Measurements from ENCODE around the gene SLPI. TPM values are rescaled to one million over a fixed set of nuclear protein-coding genes. Genes with fewer than 3 reads are reported as not detected.

SLPI gene
- total RNA-seq, 1 experiment from 2014 or later, result 5.4 TPM

- ATAC-seq, result no peak
- H3K4me3 ChIP-seq (replicated peaks in 1 of 2; ENCODE audit: low read depth in 1 of 2, low read length in 2 of 2), result no peak overlapping the region
- H3K9ac ChIP-seq (ENCODE audit: low read length), result no peak overlapping the region
- ChIA-PET POLR2A (no interaction called here), CTCF (interaction anchor here (1.2 to 5.4 kb wide), 6 partner anchors 9 to 177 kb away, joined by 4 to 30 read pairs (median 8); no protein-coding TSS in a partner anchor), RAD21 (ENCODE audit: low non-redundant PET in 1 of 2, low total read pairs in 2 of 2, uncharacterized antibody in 2 of 2, unreplicated experiment in 2 of 2) (no interaction called here)
- H3K27ac ChIP-seq (ENCODE audit: low read depth, low read length), result no peak overlapping the region
- TF ChIP-seq ATF3 (IDR thresholded peaks at IDR 0.05), result no peak
- no peak for TF ChIP-seq EZH2phosphoT487 (IDR thresholded peaks at IDR 0.05; ENCODE audit: borderline replicate concordance)
- no peak for TF ChIP-seq YY1 (IDR thresholded peaks at IDR 0.05; ENCODE audit: extremely low read depth, insufficient replicate concordance, low read depth, low read length)
- no peak for TF ChIP-seq CTCF (IDR thresholded peaks at IDR 0.05 in 2 of 3, conservative IDR thresholded peaks at IDR 0.05 in 1 of 3; ENCODE audit: borderline replicate concordance in 1 of 3, insufficient read depth in 1 of 3, low read depth in 2 of 3, low read length in 2 of 3)
- H2AFZ ChIP-seq (ENCODE audit: low read depth, low read length, poor library complexity, severe bottlenecking), result no peak overlapping the region
- intact Hi-C loops (cut with micrococcal nuclease), result no loop called here
- no peaks in the 10 kb centered on the region for H3K9me2 ChIP-seq (ENCODE audit: insufficient read depth)
- no peaks in the 10 kb centered on the region for H4K20me1 ChIP-seq (ENCODE audit: insufficient read depth)
- no peak overlapping the region for H3K4me2 ChIP-seq (ENCODE audit: low read length)
- H3K36me3 ChIP-seq (ENCODE audit: control insufficient read depth in 1 of 2, insufficient read depth in 2 of 2, low read length in 2 of 2), result no peaks in the 10 kb centered on the region
- peaks cover 0 to 3% of the 10 kb centered on the region in 2 experiments; a peak in 1 of 4 replicates for H3K9me3 ChIP-seq (ENCODE audit: control insufficient read depth in 1 of 2, insufficient read depth in 1 of 2, low read depth in 1 of 2, low read length in 2 of 2)
- H3K27me3 ChIP-seq (ENCODE audit: insufficient read depth, low read length), result no peaks in the 10 kb centered on the region
- no peak for DNase-seq (ENCODE audit: low read depth, low spot score)
- peaks cover 0 to 12% of the 10 kb centered on the region in 2 experiments; a peak in 2 of 4 replicates for H3K4me1 ChIP-seq (ENCODE audit: control insufficient read depth in 1 of 2, insufficient read depth in 2 of 2, low read length in 2 of 2)
- no TSS peak for BruUV-seq (replicated peaks)
- no peaks in the 10 kb centered on the region for H3K79me2 ChIP-seq (ENCODE audit: insufficient read depth, low read length)
Measured at GRCh38 chr20:45294659-45295058, 40.3 kb upstream of the SLPI start.

GRCh38 chr20:45294003-45294368, 39.6 kb upstream of the SLPI start:
- H3K27ac ChIP-seq (ENCODE audit: low read depth, low read length), result no peak overlapping the region
- peaks cover 0 to 3% of the 10 kb centered on the region in 2 experiments; a peak in 1 of 4 replicates for H3K9me3 ChIP-seq (ENCODE audit: control insufficient read depth in 1 of 2, insufficient read depth in 1 of 2, low read depth in 1 of 2, low read length in 2 of 2)
- peak overlapping the region; percentile 81 for H2AFZ ChIP-seq (ENCODE audit: low read depth, low read length, poor library complexity, severe bottlenecking)
- H3K9ac ChIP-seq (ENCODE audit: low read length), result 0 out of 2 replicates have a peak overlapping the region, but pooled peaks have one; percentile 52
- peaks cover 0 to 12% of the 10 kb centered on the region in 2 experiments; a peak in 2 of 4 replicates for H3K4me1 ChIP-seq (ENCODE audit: control insufficient read depth in 1 of 2, insufficient read depth in 2 of 2, low read length in 2 of 2)
- H3K79me2 ChIP-seq (ENCODE audit: insufficient read depth, low read length), result no peaks in the 10 kb centered on the region
- no peak for ATAC-seq
- peak overlapping the region; percentile 87 for H3K4me2 ChIP-seq (ENCODE audit: low read length)
- intact Hi-C loops (cut with micrococcal nuclease), result no loop called here
- H3K4me3 ChIP-seq (replicated peaks in 1 of 2; ENCODE audit: low read depth in 1 of 2, low read length in 2 of 2), result peak overlapping the region in 1 of 2 experiments; percentile 59; a peak in 2 of 4 replicates
- ChIA-PET POLR2A (no interaction called here), CTCF (interaction anchor here (0.8 to 5.4 kb wide), 10 partner anchors 9 to 274 kb away, joined by 3 to 30 read pairs (median 4); no protein-coding TSS in a partner anchor), RAD21 (ENCODE audit: low non-redundant PET in 1 of 2, low total read pairs in 2 of 2, uncharacterized antibody in 2 of 2, unreplicated experiment in 2 of 2) (no interaction called here)
- H4K20me1 ChIP-seq (ENCODE audit: insufficient read depth), result no peaks in the 10 kb centered on the region
- TF ChIP-seq ZFX (IDR thresholded peaks at IDR 0.05) (no peak), MAX (IDR thresholded peaks at IDR 0.05) (0 out of 2 replicates have a peak, but pooled peaks have one; percentile 1), CBX3 (IDR thresholded peaks at IDR 0.05; ENCODE audit: low read depth) (0 out of 2 replicates have a peak, but pooled peaks have one; percentile 10)
- no peaks in the 10 kb centered on the region for H3K27me3 ChIP-seq (ENCODE audit: insufficient read depth, low read length)
- no peak for DNase-seq (ENCODE audit: low read depth, low spot score)
- no peaks in the 10 kb centered on the region for H3K9me2 ChIP-seq (ENCODE audit: insufficient read depth)
- BruUV-seq (replicated peaks), result no TSS peak
- no peaks in the 10 kb centered on the region for H3K36me3 ChIP-seq (ENCODE audit: control insufficient read depth in 1 of 2, insufficient read depth in 2 of 2, low read length in 2 of 2)

Data from HCT116 (cell line).